Astrocyte (in vitro differentiated cells and primary cell): ENCODE results near the gene ZBTB7C.

ENCODE experiments used
- EZH2 ChIP-seq: IDR thresholded peaks from 2 replicates; pipeline ENCODE4 v1.6.1; 2012; ENCODE audit warnings: mild to moderate bottlenecking, low read length, inconsistent platforms; ENCODE audit not compliant: insufficient read depth
- TF ChIP-seq, protein P1 (sequence below): IDR thresholded peaks from 2 replicates; pipeline ENCODE4 v1.5.1; 2011; ENCODE audit warnings: low read depth, mild to moderate bottlenecking, inconsistent platforms, low read length, moderate library complexity; ENCODE audit not compliant: insufficient read depth

DNA sequence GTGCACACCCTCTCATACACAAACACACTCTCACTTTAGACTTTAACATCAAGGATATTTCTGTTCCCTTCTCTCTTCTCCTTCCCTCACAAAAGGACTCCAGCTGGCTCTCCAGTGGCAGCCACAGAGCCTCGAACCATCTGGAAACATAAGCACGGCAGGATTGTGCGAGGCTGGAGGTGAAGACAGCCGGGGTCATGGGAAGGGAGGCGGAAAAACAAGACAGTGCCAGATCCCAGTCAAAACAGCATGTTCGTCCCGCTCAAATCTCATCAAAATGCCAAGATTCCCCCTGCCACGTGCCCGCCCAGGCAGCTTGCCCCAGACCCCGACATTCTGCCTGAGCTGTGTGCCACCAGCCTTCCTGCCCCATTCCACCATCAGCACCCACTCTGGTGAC, 180.3 kb downstream of the ZBTB7C start:
- TF ChIP-seq, protein P1, sequence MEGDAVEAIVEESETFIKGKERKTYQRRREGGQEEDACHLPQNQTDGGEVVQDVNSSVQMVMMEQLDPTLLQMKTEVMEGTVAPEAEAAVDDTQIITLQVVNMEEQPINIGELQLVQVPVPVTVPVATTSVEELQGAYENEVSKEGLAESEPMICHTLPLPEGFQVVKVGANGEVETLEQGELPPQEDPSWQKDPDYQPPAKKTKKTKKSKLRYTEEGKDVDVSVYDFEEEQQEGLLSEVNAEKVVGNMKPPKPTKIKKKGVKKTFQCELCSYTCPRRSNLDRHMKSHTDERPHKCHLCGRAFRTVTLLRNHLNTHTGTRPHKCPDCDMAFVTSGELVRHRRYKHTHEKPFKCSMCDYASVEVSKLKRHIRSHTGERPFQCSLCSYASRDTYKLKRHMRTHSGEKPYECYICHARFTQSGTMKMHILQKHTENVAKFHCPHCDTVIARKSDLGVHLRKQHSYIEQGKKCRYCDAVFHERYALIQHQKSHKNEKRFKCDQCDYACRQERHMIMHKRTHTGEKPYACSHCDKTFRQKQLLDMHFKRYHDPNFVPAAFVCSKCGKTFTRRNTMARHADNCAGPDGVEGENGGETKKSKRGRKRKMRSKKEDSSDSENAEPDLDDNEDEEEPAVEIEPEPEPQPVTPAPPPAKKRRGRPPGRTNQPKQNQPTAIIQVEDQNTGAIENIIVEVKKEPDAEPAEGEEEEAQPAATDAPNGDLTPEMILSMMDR, result no peak
- no peak for TF ChIP-seq EZH2
